GM23338 (cell line): ENCODE data around the gene C10orf53. TPM values are rescaled to one million over a fixed set of nuclear protein-coding genes. Genes with fewer than 3 reads are reported as not detected.

ENCODE experiments used
- ATAC-seq: fragments of 200-7000 bp; cut with Tn5 transposase; 3 replicates; pipeline ENCODE4 v1.9.1; 2020
- DNase-seq: peaks from one replicate; pipeline ENCODE4 v3.0.0-alpha.2; 2015; ENCODE audit warnings: low spot score
- H2AFZ ChIP-seq: fragments of 200-600 bp; sonication (generic); 2 replicates; pipeline ENCODE4 v1.8.0; 2016; ENCODE audit warnings: antibody characterized with exemption, mild to moderate bottlenecking, moderate library complexity
- H3F3A ChIP-seq: fragments of 200-600 bp; sonication (generic); replicated peaks from 2 replicates; pipeline ENCODE4 v1.8.0; 2017; ENCODE audit warnings: antibody characterized with exemption, mixed run types, low read depth
- H3K27ac ChIP-seq: fragments of 200-600 bp; sonication (generic); 2 replicates; pipeline ENCODE4 v1.6.1; 2016; ENCODE audit warnings: low read depth
- H3K27me3 ChIP-seq: fragments of 200-600 bp; sonication (generic); 2 replicates; pipeline ENCODE4 v1.8.0; 2016; ENCODE audit warnings: mild to moderate bottlenecking, mixed run types, moderate library complexity; ENCODE audit not compliant: insufficient read depth
- H3K36me3 ChIP-seq: fragments of 200-600 bp; sonication (generic); 2 replicates; pipeline ENCODE4 v1.8.0; 2016; ENCODE audit warnings: mild to moderate bottlenecking; ENCODE audit not compliant: insufficient read depth
- H3K4me1 ChIP-seq: fragments of 200-600 bp; sonication (generic); 2 replicates; pipeline ENCODE4 v1.8.0; 2016; ENCODE audit warnings: mild to moderate bottlenecking, moderate library complexity; ENCODE audit not compliant: insufficient read depth
- H3K4me2 ChIP-seq: fragments of 200-600 bp; sonication (generic); 2 replicates; pipeline ENCODE4 v1.7.1; 2017; ENCODE audit warnings: mixed run types
- H3K4me3 ChIP-seq: fragments of 200-600 bp; sonication (generic); 2 replicates; pipeline ENCODE4 v1.6.1; 2016; ENCODE audit warnings: mixed run types
- H3K79me2 ChIP-seq: fragments of 200-600 bp; sonication (generic); replicated peaks from 2 replicates; pipeline ENCODE4 v1.8.0; 2017; ENCODE audit warnings: mild to moderate bottlenecking; ENCODE audit not compliant: insufficient read depth
- H3K9me2 ChIP-seq: fragments of 200-600 bp; sonication (generic); 2 replicates; pipeline ENCODE4 v1.8.0; 2017; ENCODE audit not compliant: insufficient read depth
- H4K20me1 ChIP-seq: fragments of 200-600 bp; sonication (generic); replicated peaks from 2 replicates; pipeline ENCODE4 v1.8.0; 2017; ENCODE audit warnings: mild to moderate bottlenecking; ENCODE audit not compliant: insufficient read depth
- H3K27ac Mint-ChIP-seq: 2 replicates; pipeline ENCODE4 v1.8.0; 2020; ENCODE audit warnings: inconsistent platforms, mild to moderate bottlenecking, moderate library complexity, mixed read lengths
- H3K27me3 Mint-ChIP-seq: 3 replicates; pipeline ENCODE4 v1.8.0; 2022; ENCODE audit warnings: low read depth, mild to moderate bottlenecking, moderate library complexity, mixed read lengths, inconsistent platforms; ENCODE audit not compliant: insufficient read depth, poor library complexity
- H3K36me3 Mint-ChIP-seq: 3 replicates; pipeline ENCODE4 v1.8.0; 2021; ENCODE audit warnings: low read depth, mild to moderate bottlenecking, inconsistent platforms, moderate library complexity, mixed read lengths
- H3K4me1 Mint-ChIP-seq: 3 replicates; pipeline ENCODE4 v1.8.0; 2020; ENCODE audit warnings: mild to moderate bottlenecking, inconsistent platforms, mixed read lengths
- H3K4me3 Mint-ChIP-seq: 3 replicates; pipeline ENCODE4 v1.8.0; 2021; ENCODE audit warnings: moderate library complexity, mild to moderate bottlenecking, inconsistent platforms, mixed read lengths
- H3K9me3 Mint-ChIP-seq: 3 replicates; pipeline ENCODE4 v1.8.0; 2020; ENCODE audit warnings: moderate library complexity, mild to moderate bottlenecking, inconsistent platforms, mixed read lengths
- CREB1 ChIP-seq: fragments of 250-450 bp; sonication (Bioruptor Pico); IDR thresholded peaks from 2 replicates; pipeline ENCODE4 v1.5.0; 2020; ENCODE audit warnings: low read depth, mild to moderate bottlenecking, moderate library complexity
- ETS1 ChIP-seq: IDR thresholded peaks from 2 replicates; pipeline ENCODE4 v1.6.1; 2016; ENCODE audit warnings: antibody characterized with exemption
- EZH2 ChIP-seq: fragments of 200-600 bp; sonication (generic); IDR thresholded peaks from one replicate; pipeline ENCODE4 v1.8.0; 2017; ENCODE audit warnings: antibody characterized with exemption, mild to moderate bottlenecking, low read depth; ENCODE audit not compliant: unreplicated experiment
- EZH2phosphoT487 ChIP-seq: fragments of 200-600 bp; sonication (generic); IDR thresholded peaks from one replicate; pipeline ENCODE4 v1.8.1; 2018; ENCODE audit warnings: antibody characterized with exemption; ENCODE audit not compliant: unreplicated experiment
- JUNB ChIP-seq: IDR thresholded peaks from one replicate; pipeline ENCODE4 v1.6.1; 2016; ENCODE audit warnings: antibody characterized with exemption; ENCODE audit not compliant: unreplicated experiment
- NANOG ChIP-seq: IDR thresholded peaks from 2 replicates; pipeline ENCODE4 v1.6.1; 2016; ENCODE audit warnings: antibody characterized with exemption, borderline replicate concordance
- POLR2AphosphoS5 ChIP-seq: IDR thresholded peaks from 2 replicates; pipeline ENCODE4 v1.6.1; 2016; ENCODE audit warnings: antibody characterized with exemption, low read depth
- REST ChIP-seq: IDR thresholded peaks from one replicate; pipeline ENCODE4 v1.6.1; 2018; ENCODE audit warnings: antibody characterized with exemption; ENCODE audit not compliant: unreplicated experiment
- STAT1 ChIP-seq: IDR thresholded peaks from one replicate; pipeline ENCODE4 v1.6.1; 2016; ENCODE audit warnings: antibody characterized with exemption; ENCODE audit not compliant: unreplicated experiment
- ZNF331 ChIP-seq: fragments of 250-450 bp; sonication (Bioruptor Pico); IDR thresholded peaks from 2 replicates; pipeline ENCODE4 v1.5.0; 2020; ENCODE audit warnings: low read depth, mild to moderate bottlenecking, moderate library complexity
- ZNF462 ChIP-seq: fragments of 250-450 bp; sonication (Bioruptor Pico); IDR thresholded peaks from 2 replicates; pipeline ENCODE4 v1.5.0; 2020; ENCODE audit warnings: mild to moderate bottlenecking, moderate library complexity
- polyA plus RNA-seq: library from polyadenylated mRNA; unstranded; fragments of >200 nt; fragmentation: Nextera tagmentation; extraction: Ambion mirVana; gene quantifications from 2 replicates; pipeline ENCODE4 v1.2.1, GENCODE V29; 2016
- total RNA-seq: library from RNA; depleted of rRNA; stranded (reverse); fragments of >200 nt; shearing (Covaris generic); gene quantifications from 2 replicates; pipeline ENCODE4 v1.2.3, GENCODE V29; 2014

Gene C10orf53
- total and polyA plus RNA-seq, 2 experiments from 2014 or later = not detected

GRCh38 chr10:49682879-49683278 lies 3.4 kb downstream of the C10orf53 start:
- Mint-ChIP-seq H3K27ac (no peak overlapping the region), H3K4me1 (peaks cover 16% of the 10 kb centered on the region), H3K36me3 (peaks cover 15% of the 10 kb centered on the region; the same call in 2 of the 3 replicates), H3K4me3 (no peak overlapping the region), H3K9me3 (peaks cover 31% of the 10 kb centered on the region), H3K27me3 (peaks cover 48% of the 10 kb centered on the region)
- Histone ChIP-seq H3K79me2 (no peaks in the 10 kb centered on the region), H3K4me2 (no peak overlapping the region), H3K4me1 (peaks cover 6% of the 10 kb centered on the region), H3K9me2 (peaks cover 4% of the 10 kb centered on the region; the same call in 1 of the 2 replicates), H3K27me3 (peaks cover 64% of the 10 kb centered on the region), H3K36me3 (no peaks in the 10 kb centered on the region), H4K20me1 (no peaks in the 10 kb centered on the region), H3K4me3 (no peak overlapping the region), H3F3A (0 out of 2 replicates have a peak, but pooled peaks cover 5% of the 10 kb centered on the region), H3K27ac (no peak overlapping the region), H2AFZ (no peak overlapping the region)
- DNase-seq (no peak), ATAC-seq (no peak)
- TF ChIP-seq CREB1 (CRISPR knock-in tag) (no peak), ZNF331 (CRISPR knock-in tag) (no peak), EZH2 (no peak), JUNB (no peak), NANOG (no peak), STAT1 (no peak), EZH2phosphoT487 (no peak), POLR2AphosphoS5 (no peak)

GRCh38 chr10:49686651-49687050 lies 7.2 kb downstream of the C10orf53 start:
- H3K9me2 ChIP-seq = no peaks in the 10 kb centered on the region
- H3K79me2 ChIP-seq = no peaks in the 10 kb centered on the region
- H3K4me1 ChIP-seq = peaks cover 29% of the 10 kb centered on the region
- H2AFZ ChIP-seq = no peak overlapping the region
- DNase-seq (peak; percentile 57), ATAC-seq (no peak)
- Mint-ChIP-seq H3K27ac (no peak overlapping the region), H3K9me3 (peaks cover 40% of the 10 kb centered on the region), H3K4me3 (no peak overlapping the region), H3K36me3 (peaks cover 20% of the 10 kb centered on the region; the same call in 2 of the 3 replicates), H3K27me3 (peaks cover 60% of the 10 kb centered on the region), H3K4me1 (peaks cover 44% of the 10 kb centered on the region)
- no peak overlapping the region for H3K27ac ChIP-seq
- no peaks in the 10 kb centered on the region for H3K36me3 ChIP-seq
- no peak overlapping the region for H3K4me2 ChIP-seq
- peaks cover 65% of the 10 kb centered on the region for H3K27me3 ChIP-seq
- H4K20me1 ChIP-seq = no peaks in the 10 kb centered on the region; the same call in 1 of the 2 replicates
- no peaks in the 10 kb centered on the region; the same call in 1 of the 2 replicates for H3F3A ChIP-seq
- H3K4me3 ChIP-seq = no peak overlapping the region
- no peak for TF ChIP-seq EZH2phosphoT487
- 0 out of 2 replicates have a peak, but pooled peaks have one; percentile 27 for TF ChIP-seq ZNF462 (CRISPR knock-in tag)
- TF ChIP-seq NANOG = no peak
- no peak for TF ChIP-seq ETS1
- TF ChIP-seq CREB1 (CRISPR knock-in tag) = no peak
- no peak for TF ChIP-seq REST
